Fibroblast of pulmonary artery (primary cell): ENCODE measurements around the gene LMX1B.

ENCODE experiments used
- DNase-seq: peaks from one replicate; pipeline ENCODE4 v3.0.0-alpha.2; 2010; ENCODE audit warnings: low read depth
- H3K4me3 ChIP-seq: replicated peaks from 2 replicates; pipeline ENCODE4 v1.5.1; 2011; ENCODE audit warnings: low read depth, mild to moderate bottlenecking, control low read depth, low read length, moderate library complexity
- TF ChIP-seq, protein P1 (sequence below): IDR thresholded peaks from 2 replicates; pipeline ENCODE4 v1.5.1; 2011; ENCODE audit warnings: mild to moderate bottlenecking, control low read depth, low read length, inconsistent platforms; ENCODE audit errors: missing control alignments

Gene LMX1B

DNA sequence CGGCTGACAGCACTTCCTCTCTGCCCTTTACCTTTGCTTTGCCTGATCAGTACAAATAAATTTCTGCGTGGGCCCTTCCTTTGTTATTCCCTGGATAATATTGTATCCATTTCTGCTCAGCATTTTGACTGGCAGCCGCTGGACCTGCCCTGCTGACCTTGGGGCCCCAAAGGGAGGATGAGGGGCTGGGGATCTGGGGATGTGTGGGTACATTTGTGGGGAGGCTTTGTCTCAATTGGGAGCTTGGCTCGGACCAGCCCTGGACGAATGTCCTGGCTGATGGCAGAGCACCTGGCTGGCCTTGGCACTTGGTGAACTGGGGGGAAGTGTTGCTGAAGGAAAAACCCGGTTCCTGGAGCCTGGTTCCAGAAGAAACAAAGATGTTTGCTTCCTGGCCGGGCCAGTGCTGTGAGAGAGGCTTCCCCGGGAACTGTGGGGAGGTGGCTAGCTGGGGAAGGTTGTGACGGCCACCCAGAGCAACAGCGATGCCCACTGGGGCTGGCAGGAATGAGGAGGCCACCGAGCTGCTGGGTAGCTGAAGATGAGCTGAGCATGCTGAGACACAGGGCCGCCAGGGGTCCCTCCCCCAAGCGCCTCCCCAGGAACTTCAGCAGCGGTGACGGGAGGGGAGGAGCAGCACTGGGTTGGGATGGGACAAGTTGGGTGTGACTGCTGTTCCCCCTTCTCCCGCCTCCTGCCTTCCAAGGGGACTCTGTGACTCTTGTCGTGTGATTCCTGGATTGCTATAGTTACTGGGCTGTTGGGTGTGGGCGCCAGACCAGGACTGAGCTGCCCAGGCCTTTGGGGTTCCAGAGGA lies 8.4 kb downstream of the LMX1B start:
- DNase-seq = no peak
- H3K4me3 ChIP-seq = no peak overlapping the region
- TF ChIP-seq, protein P1, sequence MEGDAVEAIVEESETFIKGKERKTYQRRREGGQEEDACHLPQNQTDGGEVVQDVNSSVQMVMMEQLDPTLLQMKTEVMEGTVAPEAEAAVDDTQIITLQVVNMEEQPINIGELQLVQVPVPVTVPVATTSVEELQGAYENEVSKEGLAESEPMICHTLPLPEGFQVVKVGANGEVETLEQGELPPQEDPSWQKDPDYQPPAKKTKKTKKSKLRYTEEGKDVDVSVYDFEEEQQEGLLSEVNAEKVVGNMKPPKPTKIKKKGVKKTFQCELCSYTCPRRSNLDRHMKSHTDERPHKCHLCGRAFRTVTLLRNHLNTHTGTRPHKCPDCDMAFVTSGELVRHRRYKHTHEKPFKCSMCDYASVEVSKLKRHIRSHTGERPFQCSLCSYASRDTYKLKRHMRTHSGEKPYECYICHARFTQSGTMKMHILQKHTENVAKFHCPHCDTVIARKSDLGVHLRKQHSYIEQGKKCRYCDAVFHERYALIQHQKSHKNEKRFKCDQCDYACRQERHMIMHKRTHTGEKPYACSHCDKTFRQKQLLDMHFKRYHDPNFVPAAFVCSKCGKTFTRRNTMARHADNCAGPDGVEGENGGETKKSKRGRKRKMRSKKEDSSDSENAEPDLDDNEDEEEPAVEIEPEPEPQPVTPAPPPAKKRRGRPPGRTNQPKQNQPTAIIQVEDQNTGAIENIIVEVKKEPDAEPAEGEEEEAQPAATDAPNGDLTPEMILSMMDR = no peak

DNA sequence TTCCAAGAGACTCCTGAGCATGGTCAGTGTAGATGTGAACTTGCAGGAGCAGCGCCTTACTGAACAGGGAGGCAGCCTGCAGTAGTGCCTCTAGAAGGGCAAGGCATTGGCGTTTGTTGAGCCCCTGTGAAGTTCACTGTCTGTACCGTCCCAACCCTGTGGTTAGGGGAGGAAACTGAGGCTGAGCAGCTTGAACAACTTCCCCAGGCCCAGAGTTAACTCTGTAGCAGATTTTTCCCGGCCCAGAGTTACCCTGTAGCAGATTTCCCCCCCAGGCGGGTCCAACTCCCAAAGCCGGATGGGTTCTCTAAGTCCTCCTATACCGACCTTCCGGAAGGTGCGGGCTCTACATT lies 9.6 kb downstream of the LMX1B start:
- no peak for DNase-seq
- TF ChIP-seq, protein P1 = no peak
- no peak overlapping the region for H3K4me3 ChIP-seq

DNA sequence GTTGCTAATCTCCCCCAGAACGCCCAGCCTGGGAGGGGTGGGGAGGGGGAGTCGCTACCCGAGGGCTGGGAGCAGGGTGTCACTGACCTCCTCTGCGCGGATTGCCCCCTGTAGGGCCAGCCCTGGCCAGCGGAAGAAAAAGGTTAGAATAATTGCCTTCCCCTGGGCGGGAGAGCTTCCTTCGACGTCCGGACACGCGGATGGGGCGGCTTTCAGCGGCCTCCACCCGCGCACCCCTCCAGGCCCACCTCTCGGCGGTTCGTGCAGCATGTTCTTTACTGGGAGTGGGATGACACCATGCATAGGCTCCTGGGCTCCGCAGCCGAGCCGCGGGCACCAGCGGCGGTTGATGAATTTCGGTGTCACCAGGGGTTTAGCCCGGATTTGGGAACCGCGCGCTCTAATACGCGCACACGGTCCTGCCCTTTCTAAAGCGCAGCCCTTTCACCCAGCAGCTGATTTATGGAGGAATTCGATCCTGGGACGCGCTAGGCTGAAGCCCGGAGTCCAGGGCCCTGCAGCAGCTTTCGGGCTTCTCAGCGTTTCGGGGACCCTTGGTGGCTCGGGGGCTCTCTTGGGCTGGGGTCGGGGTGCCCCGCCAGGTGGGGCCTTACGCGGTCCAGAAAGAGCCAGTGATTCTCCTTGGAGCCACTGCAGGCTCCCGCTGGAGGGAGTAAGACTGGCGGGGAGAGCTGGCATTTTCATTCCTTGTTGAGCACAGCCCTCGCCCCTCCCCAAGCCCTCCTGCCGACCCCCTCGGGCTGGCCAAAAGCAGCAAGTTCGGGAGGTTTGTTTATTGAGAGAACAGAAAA lies 10.1 kb downstream of the LMX1B start:
- no peak overlapping the region for H3K4me3 ChIP-seq
- no peak for DNase-seq
- TF ChIP-seq, protein P1 = no peak

DNA sequence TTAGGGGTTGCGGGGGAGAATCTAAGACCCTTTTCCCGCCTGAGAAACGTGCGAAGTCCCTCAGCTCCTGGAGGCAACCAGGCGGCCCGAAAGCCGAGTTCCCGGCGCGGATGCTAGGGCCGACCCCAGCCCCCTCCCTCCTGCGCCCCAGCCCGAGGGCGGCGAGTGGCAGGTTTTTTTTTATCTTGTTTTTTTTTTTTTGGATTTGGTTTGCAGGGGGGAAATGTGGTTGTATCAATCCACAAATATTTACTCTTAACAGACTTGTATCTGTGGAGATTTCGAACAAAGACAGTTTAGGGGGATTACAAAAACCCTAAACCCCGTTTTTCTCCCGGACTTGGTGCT lies 10.7 kb downstream of the LMX1B start:
- H3K4me3 ChIP-seq = no peak overlapping the region
- no peak for DNase-seq
- TF ChIP-seq, protein P1 = no peak

DNA sequence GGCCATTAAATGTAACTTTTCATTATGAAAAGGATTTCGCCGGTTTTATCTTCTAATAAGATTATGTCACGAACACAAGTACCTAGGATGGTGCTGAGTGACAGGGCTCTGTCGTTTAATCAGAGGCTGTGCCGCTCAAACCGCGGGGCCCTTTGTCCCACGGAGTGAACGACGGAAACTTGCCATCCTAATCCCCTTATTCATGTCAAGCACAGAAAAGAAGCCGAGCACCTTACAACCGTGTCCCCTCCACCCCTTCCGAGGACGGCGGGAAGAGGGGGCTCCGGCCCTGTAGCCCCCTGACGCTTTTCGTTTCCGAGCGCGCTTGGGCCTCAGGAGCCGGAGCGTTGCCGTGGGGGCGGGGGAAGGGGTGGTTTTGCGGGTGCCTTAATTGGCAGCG lies 11.2 kb downstream of the LMX1B start:
- no peak for DNase-seq
- TF ChIP-seq, protein P1 = no peak
- H3K4me3 ChIP-seq = no peak overlapping the region

DNA sequence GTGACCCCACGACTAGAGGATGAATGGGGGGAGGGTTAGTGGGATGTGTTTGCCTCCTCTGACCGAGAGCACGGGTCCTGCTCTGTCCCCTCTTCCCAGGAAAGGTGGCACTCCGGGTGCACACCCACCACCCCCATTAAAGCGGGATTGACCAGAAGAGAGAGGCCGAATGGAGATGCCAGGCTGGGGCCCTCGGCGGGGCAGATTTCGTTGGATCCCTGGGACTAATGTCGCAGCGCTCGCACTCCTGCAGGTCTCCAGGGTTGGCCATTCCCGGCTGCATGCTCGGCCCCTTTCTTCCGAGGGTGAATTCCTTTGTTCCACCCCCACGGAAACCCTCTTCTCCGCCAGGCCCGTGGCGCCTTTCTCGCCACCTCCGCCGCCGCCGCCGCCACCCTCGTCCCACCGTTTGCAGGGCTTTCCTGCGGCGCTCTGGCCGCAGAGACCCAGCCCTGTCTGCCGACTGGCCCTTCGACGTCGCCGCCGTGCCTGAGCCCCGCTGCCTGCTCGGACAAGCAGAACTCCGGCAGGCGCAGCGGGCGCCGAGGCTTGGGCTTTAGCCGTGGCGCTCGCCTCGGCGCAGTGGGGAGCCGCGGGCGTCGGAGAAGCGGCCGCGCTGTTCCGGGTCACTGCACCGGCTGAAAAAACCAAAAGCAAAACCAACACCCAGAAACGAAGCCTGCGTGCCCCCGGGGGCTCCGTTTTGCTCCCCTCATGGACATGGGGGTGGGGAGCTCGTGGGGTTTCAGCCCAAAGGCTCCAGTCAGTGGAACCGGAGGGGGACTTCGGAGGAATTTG lies 11.8 kb downstream of the LMX1B start:
- no peak overlapping the region for H3K4me3 ChIP-seq
- TF ChIP-seq, protein P1 = no peak

More for the DNA sequence above, 11.8 kb downstream of the LMX1B start:
- no peak for DNase-seq
